Activated CD8-positive, alpha-beta T cell treated with anti-CD3 and anti-CD28 coated beads for 36 hours (primary cell): ENCODE data around the gene RADIL. TPM values are rescaled to one million over a fixed set of nuclear protein-coding genes. Genes with fewer than 3 reads are reported as not detected.
"Not testable (repeated sequence)": the region's sequence is repeated elsewhere in the genome, so short reads cannot be mapped to it uniquely, and the experiment has no call there.

Experiments used
- ATAC-seq: fragments of 200-7000 bp; cut with Tn5 transposase; one replicate; pipeline ENCODE4 v1.10.0; 2021; ENCODE audit warnings: mild to moderate bottlenecking, moderate library complexity
- CTCF ChIA-PET: fragments of 350-600 bp; sonication (Branson Sonifier 250); formaldehyde crosslinking; loops from one replicate; lab custom pipeline; 2021; ENCODE audit warnings: antibody characterized with exemption; lab: Charles Lee
- POLR2A ChIA-PET: fragments of 350-600 bp; sonication (Branson Sonifier 250); formaldehyde crosslinking; loops from one replicate; lab custom pipeline; 2021; ENCODE audit warnings: antibody characterized with exemption; lab: Charles Lee
- DNase-seq: peaks from one replicate; pipeline ENCODE4 v3.0.0-alpha.2; 2020
- H3K27ac Mint-ChIP-seq: one replicate; pipeline ENCODE4 v1.8.0; 2021; ENCODE audit warnings: mild to moderate bottlenecking, mixed read lengths
- H3K27me3 Mint-ChIP-seq: one replicate; pipeline ENCODE4 v1.8.0; 2021; ENCODE audit warnings: mixed read lengths
- H3K36me3 Mint-ChIP-seq: one replicate; pipeline ENCODE4 v1.8.0; 2021; ENCODE audit warnings: low read depth, mixed read lengths
- H3K4me1 Mint-ChIP-seq: one replicate; pipeline ENCODE4 v1.8.0; 2021; ENCODE audit warnings: low read depth, mixed read lengths
- H3K4me3 Mint-ChIP-seq: one replicate; pipeline ENCODE4 v1.8.0; 2021; ENCODE audit warnings: mild to moderate bottlenecking, moderate library complexity, mixed read lengths
- H3K9me3 Mint-ChIP-seq: one replicate; pipeline ENCODE4 v1.8.0; 2021; ENCODE audit warnings: mixed read lengths
- intact Hi-C: fragments of 100-400 bp; cut with micrococcal nuclease; formaldehyde crosslinking; loops from one replicate; pipeline ENCODE4 v1.10.0; 2022
- total RNA-seq, 2 experiments: library from RNA; stranded (reverse); gene quantifications; one replicate each; pipeline ENCODE4 v1.2.3, GENCODE V29; 2021
- TF ChIP-seq, protein P1 (sequence below): fragments of 200-600 bp; IDR thresholded peaks from one replicate; pipeline ENCODE4 v1.8.0; 2022; ENCODE audit warnings: antibody characterized with exemption, mild to moderate bottlenecking

Gene RADIL
- total RNA-seq, 2 experiments from 2014 or later = 0.65 to 0.77 TPM

DNA sequence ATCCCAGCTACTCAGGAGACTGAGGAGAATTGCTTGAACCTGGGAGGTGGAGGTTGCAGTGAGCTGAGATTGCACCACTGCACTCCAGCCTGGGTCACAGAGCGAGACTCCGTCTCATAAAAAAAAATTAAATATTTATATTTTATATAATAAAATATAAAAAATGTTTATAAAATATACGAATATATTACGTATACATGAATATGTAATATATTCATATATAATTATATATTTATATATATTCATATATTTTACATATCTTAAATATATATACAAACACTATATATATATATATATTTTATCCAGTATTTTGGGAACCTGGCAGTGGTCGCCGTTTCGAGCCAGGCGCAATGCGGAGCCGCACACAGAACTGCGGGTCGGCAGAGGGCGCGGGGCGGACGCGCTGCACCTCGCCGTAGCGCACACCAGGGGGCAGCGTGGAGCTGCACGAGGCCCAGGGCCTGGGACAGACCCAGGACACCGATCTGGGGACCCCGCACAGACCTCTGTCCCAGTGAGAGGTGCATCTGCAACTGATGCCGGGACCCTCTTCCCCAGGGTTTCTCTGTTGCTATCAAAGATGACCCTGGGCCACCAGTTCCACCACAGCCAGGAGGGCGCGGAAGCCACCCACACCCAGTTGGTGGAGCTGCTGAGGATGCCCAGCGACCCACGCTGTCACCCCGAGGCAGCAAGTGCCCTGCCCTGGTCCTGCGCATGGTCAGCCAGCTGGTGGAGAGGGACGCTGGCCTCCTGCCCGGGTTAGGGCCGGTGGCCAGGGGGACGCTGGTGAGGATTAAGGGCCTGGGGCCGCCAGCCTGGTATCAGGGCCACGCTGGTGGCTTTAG, 85.4 kb downstream of the RADIL start:
- Mint-ChIP-seq H3K27ac (no peak overlapping the region), H3K27me3 (no peaks in the 10 kb centered on the region), H3K4me3 (no peak overlapping the region), H3K4me1 (no peaks in the 10 kb centered on the region), H3K9me3 (no peaks in the 10 kb centered on the region), H3K36me3 (peaks cover 7% of the 10 kb centered on the region)
- ChIA-PET CTCF (interaction anchor here (0.5 to 3.3 kb wide), 27 partner anchors 9 to 1180 kb away, joined by 3 to 43 read pairs (median 3); partner anchors contain the start of genes AP5Z1, RADIL and RBAK), POLR2A (no interaction called here)
- ATAC-seq (peak; percentile 100), DNase-seq (peak; percentile 68)
- TF ChIP-seq, protein P1, sequence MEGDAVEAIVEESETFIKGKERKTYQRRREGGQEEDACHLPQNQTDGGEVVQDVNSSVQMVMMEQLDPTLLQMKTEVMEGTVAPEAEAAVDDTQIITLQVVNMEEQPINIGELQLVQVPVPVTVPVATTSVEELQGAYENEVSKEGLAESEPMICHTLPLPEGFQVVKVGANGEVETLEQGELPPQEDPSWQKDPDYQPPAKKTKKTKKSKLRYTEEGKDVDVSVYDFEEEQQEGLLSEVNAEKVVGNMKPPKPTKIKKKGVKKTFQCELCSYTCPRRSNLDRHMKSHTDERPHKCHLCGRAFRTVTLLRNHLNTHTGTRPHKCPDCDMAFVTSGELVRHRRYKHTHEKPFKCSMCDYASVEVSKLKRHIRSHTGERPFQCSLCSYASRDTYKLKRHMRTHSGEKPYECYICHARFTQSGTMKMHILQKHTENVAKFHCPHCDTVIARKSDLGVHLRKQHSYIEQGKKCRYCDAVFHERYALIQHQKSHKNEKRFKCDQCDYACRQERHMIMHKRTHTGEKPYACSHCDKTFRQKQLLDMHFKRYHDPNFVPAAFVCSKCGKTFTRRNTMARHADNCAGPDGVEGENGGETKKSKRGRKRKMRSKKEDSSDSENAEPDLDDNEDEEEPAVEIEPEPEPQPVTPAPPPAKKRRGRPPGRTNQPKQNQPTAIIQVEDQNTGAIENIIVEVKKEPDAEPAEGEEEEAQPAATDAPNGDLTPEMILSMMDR = peak; percentile 98
- intact Hi-C loops = loop anchor here (10.0 kb wide), 1 partner anchor 87 kb away; the partner anchor contains the start of gene RADIL

DNA sequence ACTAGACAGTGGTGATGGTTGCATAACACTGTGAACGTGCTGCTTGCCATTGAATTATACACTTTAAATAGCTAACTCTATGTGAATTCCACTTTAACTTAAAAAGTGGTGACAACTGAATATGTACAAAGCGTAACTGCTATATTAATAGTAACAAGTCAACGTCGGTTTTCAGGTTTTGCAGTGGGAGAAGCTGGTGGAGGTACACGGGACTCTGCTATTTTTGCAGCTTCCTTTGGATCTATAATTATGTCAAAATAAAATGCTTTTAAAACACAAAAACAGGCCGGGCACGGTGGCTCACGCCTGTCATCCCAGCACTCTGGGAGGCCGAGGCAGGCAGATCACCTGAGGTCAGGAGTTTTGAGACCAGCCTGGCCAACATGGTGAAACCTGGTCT, 87.1 kb downstream of the RADIL start:
- POLR2A ChIA-PET = interaction anchor here (0.8 to 1.2 kb wide), 2 partner anchors 21 to 87 kb away, joined by 4 read pairs; partner anchors contain the start of genes AP5Z1 and RADIL
- H3K27me3 Mint-ChIP-seq = no peaks in the 10 kb centered on the region
- CTCF ChIA-PET = interaction anchor here (1.0 to 3.3 kb wide), 6 partner anchors 21 to 290 kb away, joined by 3 to 43 read pairs (median 6); partner anchors contain the start of genes AP5Z1 and RADIL
- no peak overlapping the region for H3K4me3 Mint-ChIP-seq
- TF ChIP-seq, protein P1 = no peak
- no peak overlapping the region for H3K27ac Mint-ChIP-seq
- intact Hi-C loops = loop anchor here (10.0 kb wide), 1 partner anchor 88 kb away; the partner anchor contains the start of gene RADIL
- no peaks in the 10 kb centered on the region for H3K9me3 Mint-ChIP-seq
- DNase-seq (no peak), ATAC-seq (no peak)
- H3K36me3 Mint-ChIP-seq = peaks cover 11% of the 10 kb centered on the region
- no peaks in the 10 kb centered on the region for H3K4me1 Mint-ChIP-seq

DNA sequence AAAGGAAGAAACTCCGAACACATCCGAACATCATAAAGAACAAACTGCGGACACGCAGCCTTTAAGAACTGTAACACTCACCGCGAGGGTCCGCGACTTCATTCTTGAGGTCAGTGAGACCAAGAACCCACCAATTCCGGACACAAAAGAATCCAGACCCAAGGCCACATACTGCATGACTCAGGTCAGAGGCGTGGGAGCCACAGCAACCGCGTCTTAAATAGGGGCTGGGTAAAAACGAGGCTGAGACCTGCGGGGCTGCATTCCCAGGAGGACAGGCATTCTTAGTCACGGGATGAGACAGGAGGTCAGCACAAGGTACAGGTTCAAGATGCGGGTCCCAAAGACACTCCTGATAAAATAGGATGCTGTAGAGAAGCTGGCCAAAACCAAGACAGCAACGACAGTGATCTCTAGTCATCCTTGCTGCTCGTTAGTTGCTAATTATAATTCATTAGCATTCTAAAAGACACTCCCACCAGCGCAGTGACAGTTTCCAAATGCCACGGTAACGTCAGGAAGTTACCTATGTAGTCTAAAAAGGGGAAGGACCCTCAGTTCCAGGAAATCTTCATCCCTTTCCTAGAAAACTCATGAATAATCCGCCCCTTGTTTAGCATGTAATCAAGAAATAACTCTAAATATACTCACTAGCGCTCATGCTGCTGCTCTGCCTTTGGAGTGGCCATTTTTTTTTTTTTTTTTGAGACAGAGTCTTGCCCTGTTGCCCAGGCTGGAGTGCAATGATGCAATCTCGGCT, 88.7 kb downstream of the RADIL start:
- Mint-ChIP-seq H3K4me1 (no peaks in the 10 kb centered on the region), H3K9me3 (no peaks in the 10 kb centered on the region), H3K36me3 (peaks cover 13% of the 10 kb centered on the region), H3K27me3 (no peaks in the 10 kb centered on the region), H3K27ac (no peak overlapping the region), H3K4me3 (no peak overlapping the region)
- TF ChIP-seq, protein P1 = no peak
- DNase-seq (no peak), ATAC-seq (no peak)
- ChIA-PET POLR2A (no interaction called here), CTCF (interaction anchor here (1.1 to 3.1 kb wide), 4 partner anchors 20 to 291 kb away, joined by 3 to 11 read pairs (median 4); partner anchors contain the start of genes AP5Z1 and RADIL)
- intact Hi-C loops = loop anchor here (10.0 kb wide), 1 partner anchor 90 kb away; the partner anchor contains the start of gene RADIL

DNA sequence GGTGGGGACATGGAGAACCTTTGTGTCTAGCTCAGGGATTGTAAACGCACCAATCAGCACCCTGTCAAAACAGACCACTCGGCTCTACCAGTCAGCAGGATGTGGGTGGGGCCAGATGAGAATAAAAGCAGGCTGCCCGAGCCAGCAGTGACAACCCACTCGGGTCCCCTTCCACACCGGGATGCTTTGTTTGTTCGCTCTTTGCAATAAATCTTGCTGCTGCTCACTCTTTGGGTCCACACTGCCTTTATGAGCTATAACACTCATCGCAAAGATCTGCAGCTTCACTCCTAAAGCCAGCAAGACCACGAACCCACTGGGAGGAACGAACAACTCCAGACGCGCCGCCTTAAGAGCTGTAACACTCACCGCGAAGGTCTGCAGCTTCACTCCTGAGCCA, 89.3 kb downstream of the RADIL start:
- H3K9me3 Mint-ChIP-seq, H3K4me1 Mint-ChIP-seq, DNase-seq, H3K4me3 Mint-ChIP-seq, ATAC-seq, H3K27ac Mint-ChIP-seq, H3K27me3 Mint-ChIP-seq: not testable (repeated sequence)
- peaks cover 14% of the 10 kb centered on the region for H3K36me3 Mint-ChIP-seq
- CTCF ChIA-PET = interaction anchor here (1.1 to 3.1 kb wide), 5 partner anchors 20 to 291 kb away, joined by 3 to 18 read pairs (median 5); partner anchors contain the start of genes AP5Z1 and RADIL
- POLR2A ChIA-PET = interaction anchor here (1.2 kb wide), 1 partner anchor 152 kb away, joined by 4 read pairs; no protein-coding TSS in a partner anchor
- intact Hi-C loops = loop anchor here (10.0 kb wide), 1 partner anchor 91 kb away; the partner anchor contains the start of gene RADIL

DNA sequence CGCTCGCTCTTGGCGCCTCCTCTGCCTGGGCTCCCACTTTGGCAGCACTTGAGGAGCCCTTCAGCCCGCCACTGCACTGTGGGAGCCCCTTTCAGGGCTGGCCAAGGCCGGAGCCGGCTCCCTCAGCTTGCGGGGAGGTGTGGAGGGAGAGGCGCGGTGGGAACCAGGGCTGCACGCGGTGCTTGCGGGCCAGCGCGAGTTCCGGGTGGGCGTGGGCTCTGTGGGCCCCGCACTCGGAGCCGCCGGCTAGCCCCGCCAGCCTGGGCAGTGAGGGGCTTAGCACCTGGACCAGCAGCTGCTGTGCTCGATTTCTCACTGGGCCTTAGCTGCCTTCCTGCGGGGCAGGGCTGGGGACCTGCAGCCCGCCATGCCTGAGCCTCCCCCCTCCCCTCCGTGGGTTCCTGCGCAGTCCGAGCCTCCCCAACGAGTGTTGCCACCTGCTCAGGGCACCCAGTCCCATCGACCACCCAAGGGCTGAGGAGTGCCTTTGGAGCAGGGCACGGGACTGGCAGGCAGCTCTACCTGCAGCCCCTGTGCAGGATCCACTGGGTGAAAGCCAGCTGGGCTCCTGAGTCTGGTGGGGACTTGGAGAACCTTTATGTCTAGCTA, 90.0 kb downstream of the RADIL start:
- intact Hi-C loops = loop anchor here (10.0 kb wide), 1 partner anchor 91 kb away; the partner anchor contains the start of gene RADIL
- H3K36me3 Mint-ChIP-seq = peaks cover 17% of the 10 kb centered on the region
- H3K27ac Mint-ChIP-seq, H3K9me3 Mint-ChIP-seq, DNase-seq, H3K27me3 Mint-ChIP-seq, H3K4me3 Mint-ChIP-seq, ATAC-seq, H3K4me1 Mint-ChIP-seq: not testable (repeated sequence)
- POLR2A ChIA-PET = interaction anchor here (1.2 to 3.2 kb wide), 2 partner anchors 18 to 152 kb away, joined by 4 to 18 read pairs; partner anchors contain the start of gene AP5Z1
- CTCF ChIA-PET = interaction anchor here (0.7 to 3.1 kb wide), 6 partner anchors 15 to 292 kb away, joined by 3 to 18 read pairs (median 5); partner anchors contain the start of genes AP5Z1 and RADIL
